CD4-positive, alpha-beta T cell treated with Interleukin-12 subunit alpha and Interleukin-12 subunit beta, for 1 hour (primary cell): ENCODE measurements around the gene RASGRP1.

Source experiments
- DNase-seq: peaks from one replicate; pipeline ENCODE4 v3.0.0-alpha.2; 2020

Gene RASGRP1

DNA sequence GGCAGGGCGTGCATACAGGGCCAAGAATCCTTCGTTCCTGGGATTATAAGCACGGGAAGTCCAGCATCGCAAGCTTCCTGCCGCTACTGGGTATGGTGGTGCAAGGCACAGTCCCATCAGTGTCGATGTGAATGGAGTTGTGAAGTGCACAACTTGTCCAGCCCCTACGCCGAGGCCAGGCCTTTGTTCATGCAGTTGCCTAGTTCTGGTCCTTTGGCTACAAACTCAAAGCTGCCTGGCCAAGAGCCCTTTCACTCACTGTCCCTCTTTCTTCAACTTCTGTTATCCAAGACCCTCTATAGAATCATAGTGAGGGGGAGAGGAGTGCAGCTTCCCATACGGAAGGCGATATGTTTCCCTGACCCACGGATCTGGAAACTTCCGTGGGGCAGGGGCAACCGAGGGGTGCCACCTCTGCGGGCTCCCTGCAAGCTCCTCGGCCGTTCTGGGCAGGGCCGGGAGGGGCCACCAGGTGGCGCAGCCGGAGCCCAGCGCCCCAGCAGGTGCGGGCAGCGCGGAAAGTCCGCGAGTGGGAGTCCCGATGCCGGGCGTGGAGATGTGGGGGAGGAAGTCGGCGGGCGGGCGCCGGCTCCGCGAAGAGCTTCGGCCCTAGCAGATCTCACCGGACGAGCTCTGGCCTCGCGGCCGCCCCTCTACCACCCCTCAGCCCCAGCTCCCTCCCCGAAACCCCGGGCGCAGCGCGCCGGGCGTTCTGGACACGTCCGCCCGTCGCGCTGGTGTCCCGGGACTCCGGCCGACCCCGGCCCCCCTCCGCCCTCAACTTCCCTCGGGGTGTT lies 693 bp downstream of the RASGRP1 start:
- DNase-seq = peak; percentile 90

DNA sequence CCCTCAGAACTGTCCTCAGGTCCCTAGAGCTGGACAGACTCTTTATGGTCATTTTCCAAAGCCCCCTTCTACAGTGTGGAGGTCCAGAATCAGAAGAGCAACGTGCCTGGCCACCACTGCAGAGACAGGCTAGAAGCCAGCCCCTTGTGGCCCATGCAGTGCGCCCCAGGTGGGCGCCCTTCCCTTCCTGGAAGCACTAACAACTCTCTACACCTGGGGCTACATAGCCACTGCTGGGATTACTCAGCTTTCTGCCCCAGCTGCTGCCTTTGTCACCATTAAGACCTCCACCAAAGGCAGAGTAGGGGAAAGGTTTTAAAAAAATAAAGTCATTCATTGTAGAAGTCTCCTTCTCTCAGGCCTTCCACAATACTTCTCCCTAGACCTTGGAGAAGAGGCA lies 2.3 kb downstream of the RASGRP1 start:
- DNase-seq = no peak

DNA sequence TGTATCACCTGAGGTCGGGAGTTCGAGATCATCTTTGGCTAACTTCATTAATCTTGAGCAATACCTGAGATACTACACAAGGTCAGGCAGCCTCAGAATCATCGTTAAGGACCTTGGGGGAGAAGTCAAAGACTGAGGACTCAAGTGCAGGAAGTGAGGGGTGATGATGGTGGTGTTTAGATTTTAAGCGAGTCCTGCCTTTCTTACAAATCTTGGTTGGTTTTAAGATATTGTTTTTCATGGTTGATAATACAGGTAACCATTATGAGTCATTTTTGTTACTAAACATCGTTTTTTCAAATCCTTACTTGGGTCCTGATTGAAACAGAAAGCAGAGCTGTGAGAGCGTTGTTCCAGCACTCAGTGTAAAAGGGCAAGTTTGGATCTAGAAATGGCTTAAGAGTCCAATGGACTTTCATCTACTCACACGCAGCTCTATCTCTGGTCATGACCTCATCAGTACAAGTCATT lies 4.1 kb downstream of the RASGRP1 start:
- DNase-seq = peak; percentile 47

DNA sequence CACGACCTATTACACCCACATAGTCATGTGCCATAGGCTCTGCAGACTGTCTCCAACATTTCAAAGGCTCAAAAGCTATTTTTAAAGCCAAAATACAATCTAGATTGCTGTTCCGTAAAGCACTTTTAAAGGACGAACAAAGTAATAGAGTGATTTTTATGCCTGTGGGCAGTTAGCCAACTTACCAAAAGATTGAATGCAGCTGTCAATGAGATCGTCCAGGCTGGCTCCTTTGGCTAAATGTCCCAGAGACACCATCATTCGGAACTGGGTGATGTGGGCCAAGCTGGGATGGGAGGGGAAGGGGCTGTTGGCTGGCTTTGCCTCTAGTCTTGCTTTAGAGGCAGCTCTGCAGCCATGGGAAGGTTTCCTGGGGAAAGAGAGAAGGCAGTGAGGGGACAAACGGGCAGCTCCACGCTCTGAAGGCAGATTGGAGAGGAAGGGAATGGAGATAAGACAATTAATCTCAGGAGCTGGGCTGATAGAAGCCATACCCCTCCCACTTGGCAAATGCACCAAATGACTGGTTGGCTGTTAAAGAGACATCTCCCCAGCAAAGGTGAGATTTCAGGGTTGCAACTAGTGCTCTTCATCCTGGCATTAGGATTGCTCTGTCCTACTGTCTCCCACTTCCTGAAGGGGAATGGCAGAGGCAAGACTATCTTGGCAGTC lies 4.8 kb downstream of the RASGRP1 start:
- DNase-seq = no peak

DNA sequence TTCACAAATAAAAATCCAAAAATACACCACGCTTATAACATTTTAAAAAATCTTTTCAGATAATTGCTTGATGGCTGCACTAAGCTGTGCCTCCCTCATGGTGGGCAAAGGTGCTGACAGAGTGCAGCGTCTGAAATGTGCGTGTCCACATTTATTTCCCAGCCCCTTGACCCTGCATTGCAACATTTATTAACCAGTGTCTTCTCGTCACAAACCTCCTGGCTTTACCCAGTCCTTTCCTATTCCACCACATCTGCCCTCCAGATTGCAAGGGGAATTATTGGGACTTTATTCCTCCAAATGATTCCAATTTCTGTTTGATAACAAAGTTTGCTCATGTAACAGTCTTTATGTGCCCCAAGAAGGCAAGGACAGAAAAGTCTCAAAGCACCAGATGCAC lies 5.5 kb downstream of the RASGRP1 start:
- no peak for DNase-seq

DNA sequence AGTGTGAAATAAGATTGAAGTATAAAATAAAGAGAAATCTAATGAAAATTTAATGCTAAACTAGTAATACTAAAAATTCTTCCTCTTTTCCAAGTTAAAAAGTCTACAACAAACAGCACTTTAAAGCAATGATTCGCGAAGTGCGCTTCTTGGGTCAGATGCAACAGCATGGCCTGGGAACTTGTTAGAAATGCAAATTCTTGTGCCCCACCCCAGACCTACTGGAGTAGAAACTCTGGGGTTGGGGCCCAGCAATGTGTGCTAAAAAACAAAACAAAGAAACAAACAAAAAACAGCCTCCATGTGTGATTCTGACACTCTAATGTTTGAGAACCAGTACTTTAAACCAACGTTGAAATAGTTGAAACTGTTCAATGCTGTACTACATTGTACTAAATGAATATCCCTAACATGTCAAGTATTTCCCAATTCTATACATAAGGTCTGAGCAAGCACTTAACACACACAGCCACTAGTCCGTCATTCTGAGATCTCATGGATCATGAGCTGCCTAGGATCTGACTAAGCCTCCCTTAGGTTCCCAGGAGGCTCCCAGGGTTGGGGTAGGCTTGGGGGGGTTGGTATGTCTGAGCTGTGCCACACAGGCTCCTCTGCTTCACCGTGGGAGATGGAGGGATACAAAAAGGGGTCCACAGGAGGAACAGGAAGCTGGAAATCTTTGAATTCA lies 6.1 kb downstream of the RASGRP1 start:
- DNase-seq = no peak

DNA sequence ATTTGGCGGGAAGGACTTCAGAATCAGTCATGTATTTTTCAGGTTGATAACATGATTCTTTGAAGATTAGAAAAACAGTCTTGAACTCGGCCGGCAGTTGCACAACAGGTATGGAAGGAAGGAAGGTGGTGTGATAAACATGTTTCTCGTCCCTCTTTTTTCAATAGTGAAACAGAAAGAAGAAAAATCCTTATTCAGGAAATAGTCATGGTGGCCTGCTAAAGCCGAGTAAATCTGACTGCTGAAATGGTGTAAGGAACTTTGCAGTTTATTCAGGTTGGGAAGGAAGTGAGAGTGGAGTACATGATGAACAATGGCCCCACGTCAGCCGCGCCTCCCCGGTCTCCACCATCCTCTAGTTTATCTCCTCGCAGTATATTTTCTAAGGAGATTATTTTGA lies 6.7 kb downstream of the RASGRP1 start:
- DNase-seq = no peak

DNA sequence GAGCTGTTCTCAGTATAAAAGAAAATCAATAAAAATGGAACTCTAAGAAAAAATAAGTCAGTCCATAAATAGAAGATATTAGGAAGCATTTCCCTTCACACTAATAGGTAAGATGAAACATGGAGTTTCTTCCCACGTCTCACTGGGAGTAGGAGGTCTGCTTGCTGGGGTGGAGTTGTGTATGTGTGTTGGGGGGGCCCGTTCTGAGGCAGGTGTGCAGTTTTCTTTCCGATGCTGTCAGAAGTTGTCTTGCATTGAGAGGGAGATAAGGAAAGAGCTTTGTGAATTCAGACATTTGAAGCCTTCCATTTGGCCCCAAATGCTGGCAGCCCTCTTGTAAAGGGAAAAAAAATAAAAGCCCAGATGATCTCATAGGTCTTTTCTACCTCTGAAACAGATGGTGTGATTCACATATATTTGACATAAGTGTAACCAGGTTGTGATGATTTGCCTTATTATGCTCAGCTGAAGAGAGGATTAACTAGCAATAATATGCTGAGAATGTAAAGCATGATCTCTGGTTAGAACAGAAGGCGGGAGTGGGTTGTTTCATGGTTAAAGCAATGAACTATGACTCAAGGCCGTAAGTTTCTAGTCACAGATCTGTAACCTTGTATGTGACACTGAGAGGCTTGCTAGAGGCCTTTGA lies 8.8 kb downstream of the RASGRP1 start:
- no peak for DNase-seq

DNA sequence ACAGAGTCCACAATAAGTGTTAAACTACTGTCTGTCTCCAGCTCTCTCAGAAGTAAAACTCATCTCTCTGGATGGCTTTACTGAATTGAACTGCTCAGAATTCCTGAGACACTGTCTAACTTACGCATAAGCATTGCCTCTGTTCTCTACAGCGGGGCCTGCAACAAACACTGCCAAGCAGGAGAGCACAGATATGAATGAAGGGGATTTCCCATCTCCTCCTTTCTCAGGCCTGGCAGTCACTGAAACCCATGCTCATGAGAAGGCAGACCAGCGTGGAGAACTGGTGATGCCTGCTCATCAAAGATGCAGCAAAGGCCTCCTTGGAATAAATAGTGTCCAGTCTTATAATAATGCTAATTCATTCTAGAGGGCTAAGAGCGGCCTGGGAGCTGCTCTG lies 10.3 kb downstream of the RASGRP1 start:
- DNase-seq = peak; percentile 54

DNA sequence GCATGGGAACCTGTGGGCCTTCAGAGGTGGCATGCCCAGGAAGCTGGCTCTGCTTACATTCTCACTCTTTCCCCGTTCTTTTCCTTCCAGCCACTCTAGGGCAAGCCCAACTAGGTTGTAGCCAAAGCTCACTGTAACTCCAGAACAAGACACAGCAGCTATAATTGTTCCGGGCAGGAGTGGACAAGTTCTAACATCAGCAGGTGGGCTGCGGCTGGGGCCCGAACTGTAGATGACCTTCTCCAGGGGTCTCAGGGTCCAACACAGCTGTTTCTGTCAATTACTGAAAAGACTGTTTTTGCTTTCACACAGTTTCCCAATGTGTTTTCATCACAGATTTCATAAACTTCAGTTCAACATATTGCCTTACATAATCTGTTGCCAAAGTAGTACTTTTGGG lies 11.5 kb downstream of the RASGRP1 start:
- DNase-seq = no peak

DNA sequence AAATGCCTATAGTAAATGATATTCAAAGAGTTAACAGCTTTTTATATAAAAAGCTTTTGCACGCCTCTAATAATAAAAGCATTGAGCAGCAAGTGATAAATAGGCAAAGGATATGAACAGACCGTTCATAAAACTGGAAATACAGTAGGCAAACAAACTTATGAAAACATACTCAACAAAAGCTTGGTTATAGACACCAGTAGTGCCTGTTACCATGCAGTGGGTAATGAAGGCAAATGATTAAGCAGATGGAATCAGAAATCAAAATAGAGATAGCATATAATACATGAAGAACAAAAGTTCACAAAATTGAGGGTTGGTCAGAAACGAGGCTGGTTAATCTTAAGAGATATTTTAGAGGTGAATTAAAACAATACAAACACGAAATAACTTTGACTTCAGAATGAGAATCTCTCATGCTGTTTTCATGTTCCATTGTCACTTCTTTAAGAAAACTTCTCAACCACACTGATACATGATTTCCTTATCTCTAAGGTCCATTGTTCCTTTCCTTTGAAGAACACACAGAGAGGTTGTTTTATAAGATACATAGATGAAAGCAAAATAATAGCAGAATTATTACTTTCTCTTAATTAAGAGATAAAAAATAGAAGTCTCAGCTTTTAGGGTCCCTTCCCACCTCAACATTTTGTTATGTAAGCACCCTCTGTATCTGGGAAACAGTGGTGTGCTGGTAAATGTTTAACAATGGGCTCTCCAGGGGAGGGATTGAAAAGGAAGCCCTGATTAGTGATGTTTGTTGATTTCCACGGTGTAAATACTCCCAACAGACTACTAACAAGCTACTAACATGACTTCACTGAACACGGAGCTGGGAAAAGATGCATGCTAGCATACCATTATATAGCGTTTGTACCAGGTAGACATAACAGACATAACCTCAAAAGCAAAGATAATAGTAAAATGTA lies 12.6 kb downstream of the RASGRP1 start:
- no peak for DNase-seq

DNA sequence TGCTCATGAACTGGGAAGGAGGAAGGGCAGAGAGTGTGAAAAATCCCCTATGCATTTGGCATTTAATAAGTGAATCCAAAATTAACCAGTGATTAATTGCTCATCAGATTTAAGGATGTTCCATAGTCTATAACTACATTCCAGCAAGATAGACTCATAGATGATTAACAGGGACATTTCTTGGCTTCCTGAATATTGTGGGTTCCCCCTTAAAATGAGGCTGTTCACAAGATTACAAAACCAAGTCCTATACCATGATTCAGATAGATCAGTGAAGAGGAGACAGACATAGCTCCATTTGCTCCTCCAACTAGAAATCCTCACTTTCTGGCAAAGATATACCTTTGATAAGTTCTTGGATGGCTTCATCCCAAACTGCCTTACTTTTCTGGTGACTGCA lies 15.4 kb downstream of the RASGRP1 start:
- DNase-seq = no peak

DNA sequence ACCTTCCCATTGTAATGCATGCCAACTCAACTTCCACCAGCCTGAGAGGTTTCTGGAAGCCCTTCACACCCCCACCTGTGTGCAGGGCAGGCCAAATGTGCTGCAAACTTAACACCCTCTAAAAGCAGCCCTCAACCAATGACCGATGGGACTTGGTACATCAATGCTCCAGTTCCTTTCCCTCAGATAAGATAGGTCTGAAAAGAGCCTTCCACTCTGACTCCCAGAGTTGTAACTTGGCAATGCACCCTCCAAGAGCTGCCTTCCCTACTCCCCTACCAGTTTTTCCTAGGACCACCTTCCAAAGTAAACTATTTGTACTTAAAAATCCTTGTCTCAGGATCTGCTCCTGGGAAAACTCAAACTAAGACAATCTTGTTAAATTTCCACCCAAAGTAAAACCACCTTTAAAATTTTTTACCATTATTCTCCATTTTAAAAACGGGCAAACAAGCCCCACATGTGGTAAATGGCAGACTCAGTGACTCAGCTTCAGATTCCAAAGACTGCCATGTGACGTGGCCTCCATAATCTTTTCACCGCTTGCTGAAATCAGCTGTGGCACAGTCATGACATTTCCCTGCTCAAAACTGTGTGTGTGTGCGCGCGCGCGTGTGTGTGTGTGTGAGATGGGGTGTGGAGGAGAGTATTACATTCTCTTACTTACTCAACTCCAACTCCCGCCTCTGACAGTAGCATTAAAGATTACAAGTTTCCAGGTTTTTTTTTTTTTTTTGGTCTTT lies 17.2 kb downstream of the RASGRP1 start:
- no peak for DNase-seq

DNA sequence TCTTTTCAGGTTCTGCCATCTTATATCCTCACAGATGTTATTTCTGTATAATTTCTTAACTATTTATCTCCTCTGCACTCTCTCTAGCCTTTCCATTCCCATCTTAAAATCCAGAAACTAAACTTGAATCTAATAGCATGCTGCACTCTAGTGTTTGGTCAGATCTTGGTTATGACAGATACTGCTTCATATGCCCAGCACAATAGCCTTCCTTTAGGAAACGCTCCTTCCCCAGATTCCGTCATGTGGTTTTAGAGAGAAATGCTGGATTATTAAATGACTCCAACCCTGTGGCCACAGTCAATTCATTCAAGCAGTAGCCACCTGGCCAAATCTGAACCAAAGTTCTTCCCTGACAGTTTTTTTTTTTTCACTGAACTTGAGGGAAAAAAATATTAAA lies 19.4 kb downstream of the RASGRP1 start:
- DNase-seq = no peak

DNA sequence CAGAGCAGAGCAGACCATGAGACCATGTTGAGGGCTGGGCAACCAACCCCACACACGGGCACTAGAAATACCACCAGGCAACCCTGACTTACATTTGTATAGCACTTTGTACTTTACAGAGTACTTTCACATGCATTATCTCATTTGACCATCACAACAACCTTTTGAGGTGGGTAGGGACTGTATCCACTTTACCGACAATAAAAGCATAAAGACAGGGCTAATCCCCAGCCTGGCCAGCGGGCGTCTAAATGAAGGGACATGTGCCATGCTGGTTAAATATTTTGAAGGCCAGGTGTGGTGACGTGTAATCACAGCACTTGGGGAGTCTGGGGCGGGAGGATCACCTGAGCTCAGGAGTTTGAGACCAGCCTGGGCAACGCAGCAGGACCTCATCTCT lies 23.6 kb downstream of the RASGRP1 start:
- no peak for DNase-seq

DNA sequence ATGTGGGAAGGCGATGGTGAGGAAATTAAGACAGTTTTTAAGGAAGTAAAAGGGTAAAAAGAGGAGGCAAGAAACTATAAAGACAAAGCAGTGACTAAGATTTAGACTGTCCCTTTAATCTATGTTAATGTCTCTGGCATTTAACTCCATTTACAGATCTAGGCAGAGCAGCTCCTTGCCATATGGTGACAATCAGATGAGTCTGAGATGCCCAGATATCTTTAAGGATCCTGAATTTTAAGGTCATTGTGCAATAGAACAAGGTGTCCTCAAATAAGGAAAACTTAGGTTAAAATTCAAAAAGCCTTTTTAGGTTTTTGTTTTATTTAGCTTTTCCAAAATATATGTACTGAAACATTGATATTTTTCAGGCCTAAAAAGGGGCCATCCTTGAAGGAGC lies 24.1 kb downstream of the RASGRP1 start:
- no peak for DNase-seq

DNA sequence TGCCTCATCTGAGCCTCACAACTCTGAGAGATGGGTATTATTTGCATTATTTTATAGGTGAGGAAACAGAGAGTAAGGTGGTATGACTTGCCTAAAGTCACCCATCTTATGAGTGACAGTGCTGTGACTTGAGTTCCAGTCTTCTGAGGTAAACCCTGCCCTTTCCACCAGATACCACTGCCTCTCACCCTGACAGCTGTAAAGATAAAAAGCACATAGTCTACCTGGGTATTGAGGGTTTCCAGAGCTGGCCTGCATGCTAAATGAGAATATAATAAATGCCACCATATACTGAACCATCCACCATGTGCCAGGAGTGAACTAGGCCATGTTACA lies 25.6 kb downstream of the RASGRP1 start:
- DNase-seq = no peak

DNA sequence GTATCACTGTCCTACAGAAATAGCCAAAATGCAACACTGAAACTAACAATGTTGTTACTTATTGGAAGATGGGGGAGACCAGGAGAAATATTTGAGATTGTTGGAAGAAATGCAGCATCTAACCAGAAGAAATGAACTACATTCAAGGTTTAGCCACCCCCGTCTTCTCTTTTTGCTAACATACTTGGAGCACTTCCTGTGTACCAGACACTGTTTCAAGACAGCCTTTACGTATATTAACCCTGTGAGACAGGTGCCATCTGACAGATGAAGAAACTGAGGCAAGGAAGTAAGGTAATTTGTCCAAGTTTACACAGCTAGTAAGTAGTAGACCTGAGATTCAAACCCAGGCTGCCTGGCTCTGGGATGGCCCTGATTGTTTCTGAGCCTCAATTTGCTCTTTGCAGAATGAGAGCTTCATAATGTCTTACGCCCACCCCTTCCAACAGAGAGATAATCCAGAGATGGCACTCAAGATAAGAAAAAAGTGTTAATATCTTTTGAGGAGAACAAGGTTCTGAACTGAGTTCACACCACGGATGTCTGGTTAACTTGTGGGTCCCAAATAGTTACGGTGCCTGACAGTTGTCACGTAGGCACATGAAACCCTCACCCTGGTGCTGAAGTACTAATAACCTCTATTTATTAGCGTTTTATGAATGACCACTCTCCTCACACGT lies 26.1 kb downstream of the RASGRP1 start:
- no peak for DNase-seq

DNA sequence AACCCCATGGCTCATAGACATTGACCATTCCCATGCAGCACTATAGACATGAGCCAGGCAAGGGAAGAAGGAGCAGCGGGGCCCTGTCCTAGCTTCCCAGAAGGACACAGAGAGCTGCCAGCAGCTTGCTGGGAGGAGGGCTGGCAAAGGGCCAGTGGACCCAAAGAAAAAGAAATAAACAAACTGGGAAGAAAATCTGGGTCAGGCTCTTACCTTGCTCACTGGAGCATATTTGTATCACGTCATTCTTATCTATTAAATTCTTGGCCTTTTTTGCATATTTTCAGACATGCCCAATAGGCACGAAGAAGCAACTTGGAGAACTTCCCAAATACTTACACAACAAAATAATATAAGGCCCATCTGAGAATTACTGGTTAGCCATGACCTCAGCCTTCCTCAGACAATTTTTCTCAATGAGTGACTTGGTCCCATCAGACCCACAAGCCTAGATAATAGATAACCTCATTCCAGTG lies 28.4 kb downstream of the RASGRP1 start:
- no peak for DNase-seq

DNA sequence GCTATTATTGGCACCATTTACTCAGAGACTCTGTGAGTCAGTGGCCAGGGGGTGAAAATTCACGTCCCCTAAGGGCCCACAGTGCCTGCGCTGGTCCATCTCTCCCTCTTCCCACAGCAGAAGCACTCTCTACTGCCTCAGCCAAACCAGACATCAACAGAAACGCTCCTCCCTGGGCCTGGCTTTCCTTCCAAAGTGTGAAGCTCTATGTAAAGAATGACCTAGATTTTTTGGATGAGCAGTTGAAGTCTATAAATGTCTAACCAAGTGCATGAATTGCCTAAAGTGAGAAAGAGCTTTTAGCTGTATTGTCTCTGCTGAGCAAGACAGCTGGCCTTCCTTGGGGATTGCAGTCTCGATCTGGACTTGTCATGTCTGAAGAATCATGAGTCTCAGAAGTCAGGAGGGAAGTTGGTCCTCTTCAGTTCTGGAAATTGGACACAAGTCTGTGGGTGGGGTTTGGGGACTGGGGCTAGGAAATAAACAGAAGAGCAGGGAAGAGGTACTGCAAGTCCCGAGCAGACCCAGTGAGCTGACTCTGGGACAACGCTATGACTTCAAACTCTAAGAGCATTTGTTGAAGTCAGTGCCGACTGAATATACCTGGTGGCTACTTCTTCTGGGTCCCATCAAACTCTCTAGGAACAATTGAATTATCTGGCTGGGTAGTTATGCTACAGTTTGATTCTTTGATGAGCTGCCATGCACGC lies 29.0 kb downstream of the RASGRP1 start:
- no peak for DNase-seq
